ENCODE data around the gene HES6.
"Not testable (repeated sequence)": the region's sequence is repeated elsewhere in the genome, so short reads cannot be mapped to it uniquely, and the experiment has no call there.

- TF ChIP-seq, protein P1, sequence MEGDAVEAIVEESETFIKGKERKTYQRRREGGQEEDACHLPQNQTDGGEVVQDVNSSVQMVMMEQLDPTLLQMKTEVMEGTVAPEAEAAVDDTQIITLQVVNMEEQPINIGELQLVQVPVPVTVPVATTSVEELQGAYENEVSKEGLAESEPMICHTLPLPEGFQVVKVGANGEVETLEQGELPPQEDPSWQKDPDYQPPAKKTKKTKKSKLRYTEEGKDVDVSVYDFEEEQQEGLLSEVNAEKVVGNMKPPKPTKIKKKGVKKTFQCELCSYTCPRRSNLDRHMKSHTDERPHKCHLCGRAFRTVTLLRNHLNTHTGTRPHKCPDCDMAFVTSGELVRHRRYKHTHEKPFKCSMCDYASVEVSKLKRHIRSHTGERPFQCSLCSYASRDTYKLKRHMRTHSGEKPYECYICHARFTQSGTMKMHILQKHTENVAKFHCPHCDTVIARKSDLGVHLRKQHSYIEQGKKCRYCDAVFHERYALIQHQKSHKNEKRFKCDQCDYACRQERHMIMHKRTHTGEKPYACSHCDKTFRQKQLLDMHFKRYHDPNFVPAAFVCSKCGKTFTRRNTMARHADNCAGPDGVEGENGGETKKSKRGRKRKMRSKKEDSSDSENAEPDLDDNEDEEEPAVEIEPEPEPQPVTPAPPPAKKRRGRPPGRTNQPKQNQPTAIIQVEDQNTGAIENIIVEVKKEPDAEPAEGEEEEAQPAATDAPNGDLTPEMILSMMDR (conservative IDR thresholded peaks at IDR 0.05): not testable (repeated sequence)
- not testable (repeated sequence) for TF ChIP-seq EZH2 (IDR thresholded peaks at IDR 0.05; ENCODE audit: low read depth)
Measured at GRCh38 chr2:238271686-238272085, 31.8 kb upstream of the HES6 start.
